Metanephros (tissue), 1 donor: Measurements from ENCODE around the gene GLP1R. TPM values are rescaled to one million over a fixed set of nuclear protein-coding genes. Genes with fewer than 3 reads are reported as not detected.

Experiments
- total RNA-seq: library from RNA; depleted of rRNA; stranded (reverse); fragments of >200 nt; gene quantifications from one replicate; pipeline ENCODE4 v1.2.3, GENCODE V29; 2014

Gene GLP1R
- 0.82 TPM for total RNA-seq

DNA sequence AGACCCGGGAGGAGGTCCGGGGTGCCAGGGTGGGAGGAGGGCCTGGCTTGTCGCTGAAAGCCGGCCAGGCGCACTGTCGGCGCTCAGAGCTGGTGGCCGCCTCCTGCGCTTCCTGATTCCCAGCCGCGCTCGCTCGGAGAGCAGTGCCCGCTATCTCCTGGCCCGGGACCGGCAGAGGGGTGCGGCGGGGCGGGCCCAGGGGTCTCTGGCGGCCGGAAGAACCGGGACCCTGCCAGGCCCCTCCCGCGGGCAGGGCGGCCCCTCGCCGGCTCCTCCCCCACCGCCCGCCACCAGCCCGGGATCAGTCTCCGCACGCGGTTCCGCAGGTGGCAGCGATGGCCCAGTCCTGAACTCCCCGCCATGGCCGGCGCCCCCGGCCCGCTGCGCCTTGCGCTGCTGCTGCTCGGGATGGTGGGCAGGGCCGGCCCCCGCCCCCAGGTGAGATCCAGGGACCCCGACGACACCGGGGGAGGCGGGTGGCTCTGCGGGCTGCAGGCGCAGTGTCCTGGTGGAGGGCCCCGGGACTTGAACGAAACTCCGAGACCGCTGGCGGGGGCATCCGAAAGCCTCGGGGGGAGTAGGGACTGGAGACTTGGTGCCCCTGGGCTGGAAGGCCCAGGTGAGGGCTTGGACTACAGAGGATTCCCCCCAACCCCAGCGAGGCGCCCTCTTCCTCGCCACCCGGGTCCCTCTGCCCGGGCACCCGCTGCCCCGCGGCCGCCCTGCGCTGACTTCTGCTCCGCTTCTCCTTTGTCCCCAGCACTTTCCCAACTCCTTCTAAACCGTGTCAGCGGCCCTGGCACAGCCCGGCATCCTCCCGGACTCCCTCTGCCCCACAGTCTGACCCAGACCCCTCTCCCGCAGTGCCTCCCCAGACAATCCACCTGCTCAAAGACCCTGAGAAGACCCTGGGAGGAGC, at the start of gene GLP1R:
GLP1R (plus strand) TSS at position 301 of the 919 bp plus-strand sequence; CDS start at position 361, 60 bp downstream.

DNA sequence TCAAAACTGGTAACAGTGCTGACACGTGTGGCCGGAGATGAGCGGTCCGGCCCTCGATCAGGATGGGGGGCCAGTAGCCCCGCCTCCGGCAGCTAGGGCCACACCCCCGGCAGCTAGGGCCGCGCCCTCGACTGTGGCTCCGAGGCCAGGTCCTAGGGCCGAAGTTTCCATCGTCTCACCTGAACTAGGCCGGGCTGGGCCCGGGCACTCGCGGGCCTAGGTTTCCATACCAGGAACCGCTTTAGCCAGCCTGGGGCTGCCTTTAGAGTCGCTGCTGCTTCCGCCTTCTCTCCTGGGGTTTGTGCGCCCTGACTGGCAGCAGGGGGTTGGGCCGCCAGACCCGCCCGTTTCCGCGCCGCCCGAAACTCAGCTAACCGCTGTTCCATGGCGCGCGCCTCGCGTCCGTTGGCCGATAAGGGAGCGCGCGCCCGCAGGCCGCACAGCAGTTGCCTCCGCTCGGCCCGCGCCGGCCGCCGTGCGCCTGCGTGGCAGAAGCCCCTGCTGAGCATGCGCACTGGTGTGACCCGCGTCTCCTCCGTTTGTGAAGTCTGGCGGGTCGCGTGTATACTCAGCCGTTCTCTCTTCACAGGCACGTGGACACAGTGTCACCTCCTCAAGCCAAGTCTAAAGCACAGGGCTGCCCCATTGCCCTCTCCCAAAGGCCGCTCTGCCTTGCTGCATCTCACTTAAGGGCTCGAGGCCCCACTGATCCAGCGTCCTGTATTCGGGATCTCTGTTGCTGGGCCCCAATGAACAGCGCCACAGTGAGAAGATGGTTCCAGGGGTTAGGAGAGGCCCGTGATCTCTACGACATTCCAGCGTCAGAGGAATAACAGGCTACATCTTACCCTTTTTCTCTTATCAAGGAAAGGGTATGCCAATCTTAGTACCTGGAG, 66.4 kb downstream of the GLP1R start, which contains the start of gene SAYSD1:
SAYSD1 (minus strand) TSS at position 483 of the 896 bp plus-strand sequence; CDS start at position 386, 97 bp downstream.

Other genes starting within 250 kb of the GLP1R start
- gene SAYSD1, start 66.4 kb downstream of the GLP1R start, total RNA-seq: 16.1 TPM
- 6.9 TPM for gene KCNK5, start 180.7 kb downstream of the GLP1R start, total RNA-seq